ENCODE results near the gene CCR9.

- no peak for TF ChIP-seq EZH2 (IDR thresholded peaks at IDR 0.05; ENCODE audit: insufficient read depth, low read length)
- no peak for TF ChIP-seq CTCF (IDR thresholded peaks at IDR 0.05; ENCODE audit: insufficient read depth, low read depth, low read length)
Observed at GRCh38 chr3:45911511-45912226, 25.3 kb downstream of the CCR9 start.

Data from astrocyte (in vitro differentiated cells and primary cell).